Measurements from ENCODE around the gene TAPBPL. TPM values are rescaled to one million over a fixed set of nuclear protein-coding genes. Genes with fewer than 3 reads are reported as not detected.
"Not testable (repeated sequence)": the region's sequence is repeated elsewhere in the genome, so short reads cannot be mapped to it uniquely, and the experiment has no call there.

Gene TAPBPL
- polyA plus RNA-seq, 3 donors: 89.3 to 145 (median 91.8) TPM

GRCh38 chr12:6467571-6468282, 15.9 kb downstream of the TAPBPL start:
- intact Hi-C loops (cut with micrococcal nuclease): loop anchor here in 1 of 2 donors (2.0 to 5.0 kb wide), 2 partner anchors 45 to 145 kb away; no protein-coding TSS in a partner anchor
- peaks cover 48 to 51% of the 10 kb centered on the region in 2 donors for H3K36me3 Mint-ChIP-seq
- H3K4me2 ChIP-seq (replicated peaks; ENCODE audit: extremely low read depth, low read length, poor library complexity, severe bottlenecking); H3K27me3 Mint-ChIP-seq (ENCODE audit: low read depth in 3 of 3); H3K9me3 ChIP-seq (replicated peaks in 1 of 2; ENCODE audit: control insufficient read depth in 1 of 2, insufficient read depth in 1 of 2, low read length in 2 of 2); H2AFZ ChIP-seq (ENCODE audit: insufficient read depth, low read depth, low read length, poor library complexity, severe bottlenecking); H3K4me3 Mint-ChIP-seq; H3K27ac Mint-ChIP-seq; H3K9me3 Mint-ChIP-seq; H3K4me3 ChIP-seq (replicated peaks in 1 of 3; ENCODE audit: low read depth in 2 of 3, low read length in 3 of 3); H3K9ac ChIP-seq (ENCODE audit: insufficient read depth, low read length, poor library complexity, severe bottlenecking); H3K27me3 ChIP-seq (ENCODE audit: control insufficient read depth in 2 of 2, insufficient read depth in 2 of 2, low read length in 2 of 2); DNase-seq; H3K27ac ChIP-seq (ENCODE audit: low read depth in 1 of 2, low read length in 2 of 2): not testable (repeated sequence)
- peaks cover 61% of the 10 kb centered on the region for H3K4me1 Mint-ChIP-seq
- peaks cover 34% of the 10 kb centered on the region for H4K20me1 ChIP-seq (ENCODE audit: insufficient read depth, low read length)
- H3K79me2 ChIP-seq (ENCODE audit: insufficient read depth, low read length): peaks cover 33% of the 10 kb centered on the region
- peaks cover 32 to 50% of the 10 kb centered on the region in 2 donors for H3K4me1 ChIP-seq (ENCODE audit: control insufficient read depth in 1 of 2, insufficient read depth in 2 of 2, low read length in 2 of 2)
- 92% methylated on average over 5 of the region's 9 CpGs for WGBS (ENCODE audit: insufficient coverage)
- peaks cover 24 to 40% of the 10 kb centered on the region in 2 donors for H3K36me3 ChIP-seq (replicated peaks in 1 of 2; ENCODE audit: control insufficient read depth in 1 of 2, insufficient read depth in 2 of 2, low read length in 2 of 2)

GRCh38 chr12:6468283-6468575, 16.4 kb downstream of the TAPBPL start:
- H3K4me2 ChIP-seq (replicated peaks; ENCODE audit: extremely low read depth, low read length, poor library complexity, severe bottlenecking): no peak overlapping the region
- no peaks in the 10 kb centered on the region for H3K27me3 ChIP-seq (ENCODE audit: control insufficient read depth in 2 of 2, insufficient read depth in 2 of 2, low read length in 2 of 2)
- H4K20me1 ChIP-seq (ENCODE audit: insufficient read depth, low read length): peaks cover 34% of the 10 kb centered on the region
- H3K9me3 ChIP-seq (replicated peaks in 1 of 2; ENCODE audit: control insufficient read depth in 1 of 2, insufficient read depth in 1 of 2, low read length in 2 of 2): no peaks in the 10 kb centered on the region
- H3K79me2 ChIP-seq (ENCODE audit: insufficient read depth, low read length): peaks cover 29% of the 10 kb centered on the region
- H3K4me3 ChIP-seq (replicated peaks in 1 of 3; ENCODE audit: low read depth in 2 of 3, low read length in 3 of 3): no peak overlapping the region
- H3K27me3 Mint-ChIP-seq (ENCODE audit: low read depth in 3 of 3): peaks cover 0 to 2% (median 1%) of the 10 kb centered on the region in 3 donors
- H3K4me3 Mint-ChIP-seq: no peak overlapping the region
- no peak overlapping the region for H3K9ac ChIP-seq (ENCODE audit: insufficient read depth, low read length, poor library complexity, severe bottlenecking)
- H3K27ac ChIP-seq (ENCODE audit: low read depth in 1 of 2, low read length in 2 of 2): no peak overlapping the region
- no peak for DNase-seq
- peaks cover 20 to 35% of the 10 kb centered on the region in 2 donors for H3K36me3 ChIP-seq (replicated peaks in 1 of 2; ENCODE audit: control insufficient read depth in 1 of 2, insufficient read depth in 2 of 2, low read length in 2 of 2)
- H3K4me1 Mint-ChIP-seq: peaks cover 56% of the 10 kb centered on the region
- no peaks in the 10 kb centered on the region for H3K9me3 Mint-ChIP-seq
- no peak for TF ChIP-seq CTCF (IDR thresholded peaks at IDR 0.05)
- no peak overlapping the region for H2AFZ ChIP-seq (ENCODE audit: insufficient read depth, low read depth, low read length, poor library complexity, severe bottlenecking)
- peaks cover 43 to 47% of the 10 kb centered on the region in 2 donors for H3K36me3 Mint-ChIP-seq
- intact Hi-C loops (cut with micrococcal nuclease): loop anchor here in 1 of 2 donors (2.0 to 5.0 kb wide), 2 partner anchors 45 to 146 kb away; no protein-coding TSS in a partner anchor
- H3K27ac Mint-ChIP-seq: no peak overlapping the region
- peaks cover 27 to 45% of the 10 kb centered on the region in 2 donors for H3K4me1 ChIP-seq (ENCODE audit: control insufficient read depth in 1 of 2, insufficient read depth in 2 of 2, low read length in 2 of 2)
